DOHH2 (cell line): ENCODE measurements around the gene RPS6KA2.

Experiments
- H3F3A ChIP-seq: fragments of 200-600 bp; sonication (generic), shearing (Covaris generic); 2 replicates; pipeline ENCODE4 v1.6.0; 2016; ENCODE audit warnings: antibody characterized with exemption, mild to moderate bottlenecking; ENCODE audit not compliant: control insufficient read depth, insufficient read depth
- H3K27ac ChIP-seq: fragments of 200-600 bp; sonication (generic); 2 replicates; pipeline ENCODE4 v1.5.1; 2014; ENCODE audit warnings: low read depth, mild to moderate bottlenecking, low read length, moderate library complexity
- H3K27me3 ChIP-seq: fragments of 200-600 bp; sonication (generic); 2 replicates; pipeline ENCODE4 v1.6.1; 2014; ENCODE audit warnings: mild to moderate bottlenecking, low read length, mixed read lengths; ENCODE audit not compliant: control insufficient read depth
- H3K36me3 ChIP-seq: fragments of 200-600 bp; sonication (generic); 2 replicates; pipeline ENCODE4 v1.6.1; 2014; ENCODE audit warnings: mild to moderate bottlenecking, low read length, moderate library complexity, mixed read lengths; ENCODE audit not compliant: control insufficient read depth
- H3K4me1 ChIP-seq: fragments of 200-600 bp; sonication (generic); 2 replicates; pipeline ENCODE4 v1.6.1; 2014; ENCODE audit warnings: mild to moderate bottlenecking, low read length, mixed read lengths; ENCODE audit not compliant: control insufficient read depth
- H3K4me2 ChIP-seq: fragments of 200-600 bp; sonication (generic); 2 replicates; pipeline ENCODE4 v1.6.0; 2014; ENCODE audit warnings: mild to moderate bottlenecking, low read length, moderate library complexity
- H3K4me3 ChIP-seq: fragments of 200-600 bp; sonication (generic); 2 replicates; pipeline ENCODE4 v1.5.1; 2014; ENCODE audit warnings: mild to moderate bottlenecking, low read length, mixed read lengths
- H3K79me2 ChIP-seq: fragments of 200-600 bp; sonication (generic); 2 replicates; pipeline ENCODE4 v1.6.1; 2014; ENCODE audit warnings: mild to moderate bottlenecking, low read length, mixed read lengths; ENCODE audit not compliant: control insufficient read depth
- H3K9me2 ChIP-seq: fragments of 200-600 bp; sonication (generic); replicated peaks from 2 replicates; pipeline ENCODE4 v1.6.1; 2014; ENCODE audit warnings: mild to moderate bottlenecking, low read length, mixed read lengths; ENCODE audit not compliant: control insufficient read depth
- H3K9me3 ChIP-seq: fragments of 200-600 bp; sonication (generic); 2 replicates; pipeline ENCODE4 v1.6.1; 2014; ENCODE audit warnings: antibody characterized with exemption, low read length, mixed read lengths; ENCODE audit not compliant: control insufficient read depth, insufficient read depth
- H4K20me1 ChIP-seq: fragments of 200-600 bp; sonication (generic); 2 replicates; pipeline ENCODE4 v1.6.0; 2014; ENCODE audit warnings: low read depth, mild to moderate bottlenecking, antibody characterized with exemption, low read length, moderate library complexity; ENCODE audit not compliant: control insufficient read depth, insufficient read depth
- CTCF ChIP-seq: fragments of 200-600 bp; sonication (generic); IDR thresholded peaks from one replicate; pipeline ENCODE4 v1.5.1; 2014; ENCODE audit warnings: antibody characterized with exemption, mild to moderate bottlenecking, low read depth, low read length; ENCODE audit not compliant: poor library complexity, severe bottlenecking
- EZH2phosphoT487 ChIP-seq: fragments of 200-600 bp; sonication (generic); IDR thresholded peaks from 2 replicates; pipeline ENCODE4 v1.6.1; 2017; ENCODE audit warnings: borderline replicate concordance, mild to moderate bottlenecking, antibody characterized with exemption, low read length, moderate library complexity, mixed read lengths

RPS6KA2 gene

DNA sequence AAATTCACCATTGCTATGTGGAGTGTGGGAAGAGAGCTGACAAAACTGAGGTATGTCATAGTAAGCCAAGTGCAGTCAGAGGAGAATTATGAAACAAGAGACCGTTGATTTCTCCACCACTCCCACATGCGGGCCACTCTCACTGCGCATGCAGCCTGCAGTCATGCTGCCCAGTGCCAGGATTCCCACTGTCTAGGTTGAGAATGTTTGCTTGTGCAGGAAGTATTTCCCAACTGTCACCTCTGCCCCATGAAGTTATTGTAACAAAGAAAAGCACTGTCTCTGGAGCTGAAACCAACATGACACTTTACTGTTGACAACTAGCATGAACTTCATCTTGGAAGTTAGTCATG is 266.0 kb downstream of the RPS6KA2 start:
- Histone ChIP-seq H3K27me3 (no peaks in the 10 kb centered on the region), H3K4me3 (no peak overlapping the region), H3K27ac (no peak overlapping the region), H3K79me2 (no peaks in the 10 kb centered on the region), H3K36me3 (peaks cover 13% of the 10 kb centered on the region), H3K9me3 (no peaks in the 10 kb centered on the region), H4K20me1 (no peaks in the 10 kb centered on the region), H3K4me1 (peaks cover 12% of the 10 kb centered on the region), H3K4me2 (no peak overlapping the region), H3K9me2 (no peaks in the 10 kb centered on the region), H3F3A (no peaks in the 10 kb centered on the region)
- TF ChIP-seq EZH2phosphoT487 = no peak
- no peak for TF ChIP-seq CTCF

GRCh38 chr6:166360243-166361076 is 266.6 kb downstream of the RPS6KA2 start:
- Histone ChIP-seq H3K9me2 (no peaks in the 10 kb centered on the region), H3K4me1 (peaks cover 18% of the 10 kb centered on the region), H3K27me3 (no peaks in the 10 kb centered on the region), H3F3A (no peaks in the 10 kb centered on the region), H3K9me3 (no peaks in the 10 kb centered on the region), H3K4me3 (no peak overlapping the region), H3K36me3 (peaks cover 10% of the 10 kb centered on the region), H3K79me2 (no peaks in the 10 kb centered on the region), H3K4me2 (no peak overlapping the region), H3K27ac (no peak overlapping the region), H4K20me1 (no peaks in the 10 kb centered on the region)
- TF ChIP-seq CTCF (no peak), EZH2phosphoT487 (no peak)
